ENCODE results near the gene NHLRC2. TPM values are rescaled to one million over a fixed set of nuclear protein-coding genes. Genes with fewer than 3 reads are reported as not detected.

Gene NHLRC2
- total and polyA plus RNA-seq, 2 experiments from 2014 or later: 15.5 to 28.1 TPM

- no peak for TF ChIP-seq ETS1 (IDR thresholded peaks at IDR 0.05)
- TF ChIP-seq STAT1 (IDR thresholded peaks at IDR 0.05; ENCODE audit: unreplicated experiment): no peak
- no peak for TF ChIP-seq CTCF (conservative IDR thresholded peaks at IDR 0.05; ENCODE audit: low read depth in 2 of 2)
- no peak for TF ChIP-seq EZH2 (IDR thresholded peaks at IDR 0.05; ENCODE audit: low read depth, unreplicated experiment)
- TF ChIP-seq JUNB (IDR thresholded peaks at IDR 0.05; ENCODE audit: unreplicated experiment): no peak
- TF ChIP-seq ZNF331 (CRISPR knock-in tag; IDR thresholded peaks at IDR 0.05; ENCODE audit: low read depth): no peak
Observed at GRCh38 chr10:113954409-113954808, 99.9 kb downstream of the NHLRC2 start (continued).

GRCh38 chr10:113957013-113957412 lies 102.6 kb downstream of the NHLRC2 start:
- Histone ChIP-seq H4K20me1 (replicated peaks; ENCODE audit: insufficient read depth) (no peaks in the 10 kb centered on the region), H3K36me3 (ENCODE audit: insufficient read depth) (no peaks in the 10 kb centered on the region), H3K4me2 (no peak overlapping the region), H2AFZ (no peak overlapping the region), H3K4me1 (ENCODE audit: insufficient read depth) (no peaks in the 10 kb centered on the region), H3K9me2 (ENCODE audit: insufficient read depth) (no peaks in the 10 kb centered on the region; the same call in none of the 2 replicates), H3F3A (replicated peaks; ENCODE audit: low read depth) (no peaks in the 10 kb centered on the region), H3K27ac (ENCODE audit: low read depth) (no peak overlapping the region), H3K4me3 (no peak overlapping the region), H3K79me2 (replicated peaks; ENCODE audit: insufficient read depth) (no peaks in the 10 kb centered on the region), H3K27me3 (ENCODE audit: insufficient read depth) (no peaks in the 10 kb centered on the region)
- Mint-ChIP-seq H3K36me3 (ENCODE audit: low read depth) (no peaks in the 10 kb centered on the region), H3K4me3 (no peak overlapping the region), H3K27me3 (ENCODE audit: insufficient read depth, low read depth, poor library complexity) (peaks cover 2% of the 10 kb centered on the region), H3K27ac (no peak overlapping the region), H3K4me1 (peaks cover 4% of the 10 kb centered on the region; the same call in 2 of the 3 replicates), H3K9me3 (no peaks in the 10 kb centered on the region; the same call in 1 of the 3 replicates)
- no peak for DNase-seq (ENCODE audit: low spot score)
- TF ChIP-seq ZNF462 (CRISPR knock-in tag; IDR thresholded peaks at IDR 0.05): no peak
- no peak for TF ChIP-seq REST (IDR thresholded peaks at IDR 0.05; ENCODE audit: unreplicated experiment)
- no peak for TF ChIP-seq NANOG (IDR thresholded peaks at IDR 0.05; ENCODE audit: borderline replicate concordance)
- no peak for TF ChIP-seq JUNB (IDR thresholded peaks at IDR 0.05; ENCODE audit: unreplicated experiment)
- TF ChIP-seq ZNF114 (CRISPR knock-in tag; IDR thresholded peaks at IDR 0.05): no peak
- TF ChIP-seq ZNF331 (CRISPR knock-in tag; IDR thresholded peaks at IDR 0.05; ENCODE audit: low read depth): no peak
- TF ChIP-seq POLR2AphosphoS5 (IDR thresholded peaks at IDR 0.05; ENCODE audit: low read depth): no peak
- no peak for ATAC-seq

Data from GM23338 (cell line).